Choroid plexus epithelial cell (primary cell): Measurements from ENCODE around the gene NRXN2.

Source experiments
- DNase-seq: peaks from one replicate; pipeline ENCODE4 v3.0.0-alpha.2; 2010; ENCODE audit warnings: low read depth
- H3K4me3 ChIP-seq: 2 replicates; pipeline ENCODE4 v1.5.1; 2011; ENCODE audit warnings: low read depth, mild to moderate bottlenecking, control low read depth, low read length, moderate library complexity
- TF ChIP-seq, protein P1 (sequence below): conservative IDR thresholded peaks from 2 replicates; pipeline ENCODE4 v1.5.1; 2011; ENCODE audit warnings: low read depth, mild to moderate bottlenecking, control low read depth, inconsistent platforms, low read length, moderate library complexity

Gene NRXN2

DNA sequence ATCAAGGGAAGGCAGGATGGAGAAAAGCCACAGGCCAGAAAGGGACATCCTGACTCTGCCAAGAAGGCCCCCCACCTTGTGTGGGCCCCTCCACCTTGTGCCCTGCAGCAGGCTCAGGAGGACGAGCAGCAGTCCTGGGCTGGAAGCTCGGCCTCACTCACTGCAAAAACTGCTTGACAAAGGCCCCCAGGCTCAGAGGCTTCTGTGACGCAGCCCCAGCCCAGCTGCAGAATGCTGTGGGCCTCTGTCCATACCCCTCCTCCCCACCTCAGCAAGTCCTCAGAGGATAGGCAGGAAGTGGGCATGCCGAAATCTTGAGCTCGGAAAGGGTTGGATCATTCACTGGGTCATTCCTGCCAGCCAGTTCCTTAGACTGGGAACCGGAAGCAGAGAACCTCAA lies 61.9 kb downstream of the NRXN2 start:
- TF ChIP-seq, protein P1, sequence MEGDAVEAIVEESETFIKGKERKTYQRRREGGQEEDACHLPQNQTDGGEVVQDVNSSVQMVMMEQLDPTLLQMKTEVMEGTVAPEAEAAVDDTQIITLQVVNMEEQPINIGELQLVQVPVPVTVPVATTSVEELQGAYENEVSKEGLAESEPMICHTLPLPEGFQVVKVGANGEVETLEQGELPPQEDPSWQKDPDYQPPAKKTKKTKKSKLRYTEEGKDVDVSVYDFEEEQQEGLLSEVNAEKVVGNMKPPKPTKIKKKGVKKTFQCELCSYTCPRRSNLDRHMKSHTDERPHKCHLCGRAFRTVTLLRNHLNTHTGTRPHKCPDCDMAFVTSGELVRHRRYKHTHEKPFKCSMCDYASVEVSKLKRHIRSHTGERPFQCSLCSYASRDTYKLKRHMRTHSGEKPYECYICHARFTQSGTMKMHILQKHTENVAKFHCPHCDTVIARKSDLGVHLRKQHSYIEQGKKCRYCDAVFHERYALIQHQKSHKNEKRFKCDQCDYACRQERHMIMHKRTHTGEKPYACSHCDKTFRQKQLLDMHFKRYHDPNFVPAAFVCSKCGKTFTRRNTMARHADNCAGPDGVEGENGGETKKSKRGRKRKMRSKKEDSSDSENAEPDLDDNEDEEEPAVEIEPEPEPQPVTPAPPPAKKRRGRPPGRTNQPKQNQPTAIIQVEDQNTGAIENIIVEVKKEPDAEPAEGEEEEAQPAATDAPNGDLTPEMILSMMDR = no peak
- DNase-seq = no peak
- H3K4me3 ChIP-seq = no peak overlapping the region

DNA sequence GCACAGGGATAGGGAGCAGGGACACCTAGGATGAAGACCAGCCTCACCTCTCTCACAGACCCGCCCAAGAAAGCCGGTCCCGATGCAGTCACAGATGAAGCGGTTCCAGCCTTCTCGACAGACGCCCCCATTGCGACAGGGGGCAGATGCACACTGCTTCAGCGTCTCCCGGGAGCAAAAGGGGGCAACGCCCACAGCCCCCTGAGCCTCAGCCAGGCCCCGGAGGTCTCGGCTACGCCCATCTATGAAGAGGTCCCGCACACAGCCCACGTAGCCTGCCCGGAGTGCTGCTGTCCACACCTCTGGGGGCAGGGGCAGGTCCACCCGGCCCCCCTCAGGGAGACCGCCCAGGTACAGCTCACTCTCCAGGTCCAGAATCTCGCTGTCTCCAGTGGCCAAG lies 62.3 kb downstream of the NRXN2 start:
- H3K4me3 ChIP-seq = no peak overlapping the region
- TF ChIP-seq, protein P1 = no peak
- DNase-seq = no peak

DNA sequence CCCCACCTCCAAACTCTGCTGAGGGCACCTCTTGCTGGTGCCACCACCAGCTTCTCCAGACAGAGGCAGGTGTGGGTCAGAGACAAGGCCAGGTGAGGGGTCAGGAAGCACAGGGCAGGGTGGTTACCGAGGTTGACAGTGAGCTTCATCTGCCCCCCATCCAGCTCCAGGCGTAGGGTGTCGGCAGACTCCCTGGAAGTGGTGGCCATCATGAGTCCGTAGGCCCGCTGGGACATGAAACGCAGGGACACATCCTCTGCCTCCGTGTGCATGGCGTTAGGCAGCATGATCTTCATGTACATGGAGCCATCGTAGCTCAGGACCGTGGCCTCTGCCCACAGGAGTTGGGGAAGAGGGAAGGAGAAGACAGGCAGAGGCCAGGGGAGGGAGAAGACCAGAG lies 62.8 kb downstream of the NRXN2 start:
- DNase-seq = no peak
- TF ChIP-seq, protein P1 = no peak
- H3K4me3 ChIP-seq = no peak overlapping the region

DNA sequence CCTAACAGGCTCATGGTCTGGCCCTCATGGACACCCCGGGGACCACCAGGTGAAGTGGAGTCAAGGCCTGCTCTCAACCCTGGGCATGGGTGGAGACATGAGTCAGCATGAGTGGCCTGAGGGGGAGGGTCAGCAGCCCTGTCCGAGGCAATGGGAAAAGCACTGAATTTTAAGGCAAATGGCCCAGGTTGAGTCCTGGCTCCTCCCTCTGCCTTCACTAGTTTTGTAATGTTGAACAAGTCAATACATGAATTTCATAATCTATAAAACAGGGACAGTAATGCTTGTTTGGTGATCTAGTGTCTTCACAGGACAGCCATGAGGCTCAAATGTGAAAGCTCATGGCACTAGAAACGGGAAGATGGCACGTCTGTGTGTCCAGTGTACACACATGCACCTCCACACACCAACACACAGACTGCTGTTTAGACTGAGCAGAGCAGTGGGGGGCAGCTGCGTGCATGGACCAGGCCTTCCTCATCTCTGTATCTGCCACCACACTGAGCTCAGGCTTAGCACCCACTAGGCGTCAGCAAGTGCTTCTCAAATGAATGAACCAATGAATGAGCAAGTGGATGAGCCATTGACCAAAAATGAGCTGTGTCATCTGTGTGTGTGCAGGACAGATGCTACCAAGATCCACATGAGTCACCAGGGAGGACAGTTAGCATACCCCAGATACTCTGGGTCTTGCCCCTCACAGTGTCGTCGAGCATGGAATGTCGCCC lies 63.4 kb downstream of the NRXN2 start:
- TF ChIP-seq, protein P1 = no peak
- no peak overlapping the region for H3K4me3 ChIP-seq
- peak; percentile 38 for DNase-seq

DNA sequence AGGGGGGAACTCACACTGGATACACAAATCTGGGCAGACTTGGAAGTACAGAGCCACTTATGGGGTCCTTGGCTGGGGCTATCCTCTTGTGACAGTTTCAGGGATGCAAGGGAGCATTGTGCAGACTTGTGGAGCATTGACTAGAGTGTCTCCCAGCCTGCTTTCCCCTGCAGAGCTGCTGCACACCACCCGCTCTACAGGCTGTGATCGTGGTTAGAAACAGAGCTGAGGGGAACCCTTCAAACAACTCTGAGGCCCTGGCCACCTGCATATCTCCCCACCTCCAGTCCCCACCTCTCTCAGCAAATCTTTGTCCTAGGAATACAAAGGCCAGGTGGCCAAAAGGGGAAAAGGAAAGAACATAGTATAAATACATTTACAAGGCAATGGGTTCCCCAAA lies 64.7 kb downstream of the NRXN2 start:
- H3K4me3 ChIP-seq = no peak overlapping the region
- TF ChIP-seq, protein P1 = no peak
- no peak for DNase-seq

DNA sequence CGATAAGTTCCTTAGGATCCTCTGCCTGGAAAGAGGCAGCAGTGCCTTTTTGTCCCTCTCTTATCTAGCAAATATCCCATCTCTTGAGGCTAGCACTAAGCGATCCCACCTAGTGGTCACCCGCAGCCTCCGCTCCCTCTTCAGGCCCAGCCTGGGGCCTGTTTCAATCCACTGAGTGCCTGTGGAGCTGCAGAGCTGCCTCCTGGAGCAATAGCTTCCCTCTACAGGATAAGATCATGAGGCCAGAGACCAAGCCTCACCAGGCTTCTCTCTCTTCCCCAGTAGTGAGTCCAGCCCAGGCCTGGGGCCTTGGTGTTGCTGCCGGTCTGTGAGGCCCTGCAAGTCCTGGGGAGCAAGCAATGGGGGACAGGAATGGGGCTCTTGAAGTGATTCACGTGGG lies 66.1 kb downstream of the NRXN2 start:
- no peak overlapping the region for H3K4me3 ChIP-seq
- TF ChIP-seq, protein P1 = peak; percentile 47
- DNase-seq = peak; percentile 27

DNA sequence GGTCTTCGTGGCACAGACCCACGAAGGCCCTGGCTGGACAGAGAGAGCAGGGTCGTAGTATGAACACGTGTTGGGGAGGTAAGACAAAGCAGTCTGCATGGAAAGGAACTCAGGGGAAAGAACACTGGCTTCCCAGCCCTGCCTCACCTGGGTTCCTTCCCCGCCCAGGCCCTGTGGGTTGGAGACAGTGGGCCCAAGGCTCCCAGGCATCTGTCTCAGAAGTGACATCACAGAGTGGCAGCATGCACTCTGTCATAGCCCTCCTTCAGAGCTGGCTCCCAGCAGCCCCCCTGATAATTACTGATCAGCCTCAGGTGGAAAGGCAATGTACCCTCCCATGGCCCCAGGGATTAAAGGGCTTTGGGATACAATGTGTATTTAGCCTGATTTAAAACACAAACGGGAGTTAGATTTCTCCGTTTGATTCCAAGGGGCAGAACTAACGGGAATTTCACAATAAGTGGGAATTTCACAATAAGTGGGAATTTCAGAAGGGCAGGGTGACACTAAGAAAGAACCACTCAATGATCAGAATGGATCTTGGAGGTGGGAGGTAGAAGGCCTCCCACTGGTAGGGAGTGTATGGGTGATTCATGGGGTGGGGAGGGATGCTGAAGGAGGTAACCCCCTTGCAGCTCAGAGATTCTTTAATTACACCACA lies 66.9 kb downstream of the NRXN2 start:
- peak; percentile 47 for DNase-seq
- TF ChIP-seq, protein P1 = no peak
- no peak overlapping the region for H3K4me3 ChIP-seq
